Measurements from ENCODE around the gene SNX1. TPM values are rescaled to one million over a fixed set of nuclear protein-coding genes. Genes with fewer than 3 reads are reported as not detected.

Gene SNX1
- total and polyA plus RNA-seq, 10 of the 15 experiments (the other 5 are each of a cell fraction or from before 2014, with no cell fraction given): 17.8 to 115 (median 96.3) TPM

DNA sequence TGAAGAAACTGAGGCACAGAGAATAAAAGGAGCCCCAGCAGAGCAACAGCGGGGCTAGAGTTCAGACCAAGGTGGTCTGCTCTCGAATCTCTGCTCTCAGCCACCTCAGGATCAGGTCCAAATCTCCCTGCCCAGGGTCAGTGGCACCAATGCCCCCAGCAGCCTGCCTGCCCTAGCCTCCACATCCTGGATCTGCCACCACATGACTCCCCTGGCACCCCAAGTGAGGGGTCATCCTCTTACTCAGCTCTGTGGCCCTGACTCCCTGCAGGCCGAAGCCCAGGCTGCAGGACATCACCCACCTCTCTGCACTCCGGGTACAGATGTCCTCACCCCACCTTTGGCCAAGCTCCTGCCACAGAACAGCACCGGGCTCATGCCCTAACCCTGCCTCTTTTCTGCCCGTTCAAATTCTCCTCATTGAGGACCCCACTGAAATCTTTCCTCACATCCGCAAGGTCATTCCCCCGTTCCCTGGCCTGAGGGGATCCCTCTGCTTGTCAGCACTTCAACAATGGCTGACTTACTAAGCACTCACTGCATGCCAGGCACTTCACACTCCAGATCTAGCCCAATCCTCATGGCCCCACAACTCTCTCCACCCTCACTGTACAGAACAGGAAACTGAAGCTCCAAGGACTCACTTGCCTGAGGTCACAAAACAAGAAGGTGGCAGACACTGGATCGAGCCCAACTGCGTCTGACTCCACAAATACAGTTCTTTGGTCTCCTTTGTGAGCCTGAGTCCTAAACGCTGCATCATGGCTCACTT is 62.8 kb downstream of the SNX1 start:
- peaks cover 34 to 37% of the 10 kb centered on the region in 2 experiments; a peak in 3 of 4 replicates for H3K36me3 ChIP-seq (ENCODE audit: control insufficient read depth in 2 of 2, insufficient read depth in 2 of 2, low read length in 1 of 2)
- H3K4me2 ChIP-seq (ENCODE audit: control insufficient read depth, insufficient read depth): peak overlapping the region; percentile 69
- ChIA-PET SMC1A (ENCODE audit: uncharacterized antibody, unreplicated experiment) (no interaction called here), POLR2A (interaction anchor here (2.8 kb wide), 1 partner anchor 14 kb away, joined by 8 read pairs; no protein-coding TSS in a partner anchor), CTCF (interaction anchor here (0.5 to 1.3 kb wide), 2 partner anchors 60 to 368 kb away, joined by 3 read pairs; no protein-coding TSS in a partner anchor), RAD21 (ENCODE audit: unreplicated experiment) (interaction anchor here (0.8 kb wide), 1 partner anchor 26 kb away, joined by 4 read pairs; no protein-coding TSS in a partner anchor)
- TF ChIP-seq, protein P1, sequence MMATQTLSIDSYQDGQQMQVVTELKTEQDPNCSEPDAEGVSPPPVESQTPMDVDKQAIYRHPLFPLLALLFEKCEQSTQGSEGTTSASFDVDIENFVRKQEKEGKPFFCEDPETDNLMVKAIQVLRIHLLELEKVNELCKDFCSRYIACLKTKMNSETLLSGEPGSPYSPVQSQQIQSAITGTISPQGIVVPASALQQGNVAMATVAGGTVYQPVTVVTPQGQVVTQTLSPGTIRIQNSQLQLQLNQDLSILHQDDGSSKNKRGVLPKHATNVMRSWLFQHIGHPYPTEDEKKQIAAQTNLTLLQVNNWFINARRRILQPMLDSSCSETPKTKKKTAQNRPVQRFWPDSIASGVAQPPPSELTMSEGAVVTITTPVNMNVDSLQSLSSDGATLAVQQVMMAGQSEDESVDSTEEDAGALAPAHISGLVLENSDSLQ (IDR thresholded peaks at IDR 0.05): no peak
- TF ChIP-seq, protein P2, sequence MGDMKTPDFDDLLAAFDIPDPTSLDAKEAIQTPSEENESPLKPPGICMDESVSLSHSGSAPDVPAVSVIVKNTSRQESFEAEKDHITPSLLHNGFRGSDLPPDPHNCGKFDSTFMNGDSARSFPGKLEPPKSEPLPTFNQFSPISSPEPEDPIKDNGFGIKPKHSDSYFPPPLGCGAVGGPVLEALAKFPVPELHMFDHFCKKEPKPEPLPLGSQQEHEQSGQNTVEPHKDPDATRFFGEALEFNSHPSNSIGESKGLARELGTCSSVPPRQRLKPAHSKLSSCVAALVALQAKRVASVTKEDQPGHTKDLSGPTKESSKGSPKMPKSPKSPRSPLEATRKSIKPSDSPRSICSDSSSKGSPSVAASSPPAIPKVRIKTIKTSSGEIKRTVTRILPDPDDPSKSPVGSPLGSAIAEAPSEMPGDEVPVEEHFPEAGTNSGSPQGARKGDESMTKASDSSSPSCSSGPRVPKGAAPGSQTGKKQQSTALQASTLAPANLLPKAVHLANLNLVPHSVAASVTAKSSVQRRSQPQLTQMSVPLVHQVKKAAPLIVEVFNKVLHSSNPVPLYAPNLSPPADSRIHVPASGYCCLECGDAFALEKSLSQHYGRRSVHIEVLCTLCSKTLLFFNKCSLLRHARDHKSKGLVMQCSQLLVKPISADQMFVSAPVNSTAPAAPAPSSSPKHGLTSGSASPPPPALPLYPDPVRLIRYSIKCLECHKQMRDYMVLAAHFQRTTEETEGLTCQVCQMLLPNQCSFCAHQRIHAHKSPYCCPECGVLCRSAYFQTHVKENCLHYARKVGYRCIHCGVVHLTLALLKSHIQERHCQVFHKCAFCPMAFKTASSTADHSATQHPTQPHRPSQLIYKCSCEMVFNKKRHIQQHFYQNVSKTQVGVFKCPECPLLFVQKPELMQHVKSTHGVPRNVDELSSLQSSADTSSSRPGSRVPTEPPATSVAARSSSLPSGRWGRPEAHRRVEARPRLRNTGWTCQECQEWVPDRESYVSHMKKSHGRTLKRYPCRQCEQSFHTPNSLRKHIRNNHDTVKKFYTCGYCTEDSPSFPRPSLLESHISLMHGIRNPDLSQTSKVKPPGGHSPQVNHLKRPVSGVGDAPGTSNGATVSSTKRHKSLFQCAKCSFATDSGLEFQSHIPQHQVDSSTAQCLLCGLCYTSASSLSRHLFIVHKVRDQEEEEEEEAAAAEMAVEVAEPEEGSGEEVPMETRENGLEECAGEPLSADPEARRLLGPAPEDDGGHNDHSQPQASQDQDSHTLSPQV (IDR thresholded peaks at IDR 0.05): no peak
- TF ChIP-seq RBBP5 (conservative IDR thresholded peaks at IDR 0.05) (no peak), POLR2A (IDR thresholded peaks at IDR 0.05; ENCODE audit: low read depth, low read length) (peak; percentile 49)
- TF ChIP-seq, protein P3, sequence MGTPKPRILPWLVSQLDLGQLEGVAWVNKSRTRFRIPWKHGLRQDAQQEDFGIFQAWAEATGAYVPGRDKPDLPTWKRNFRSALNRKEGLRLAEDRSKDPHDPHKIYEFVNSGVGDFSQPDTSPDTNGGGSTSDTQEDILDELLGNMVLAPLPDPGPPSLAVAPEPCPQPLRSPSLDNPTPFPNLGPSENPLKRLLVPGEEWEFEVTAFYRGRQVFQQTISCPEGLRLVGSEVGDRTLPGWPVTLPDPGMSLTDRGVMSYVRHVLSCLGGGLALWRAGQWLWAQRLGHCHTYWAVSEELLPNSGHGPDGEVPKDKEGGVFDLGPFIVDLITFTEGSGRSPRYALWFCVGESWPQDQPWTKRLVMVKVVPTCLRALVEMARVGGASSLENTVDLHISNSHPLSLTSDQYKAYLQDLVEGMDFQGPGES (IDR thresholded peaks at IDR 0.05): no peak
- H3K9me3 ChIP-seq (replicated peaks; ENCODE audit: control insufficient read depth, insufficient read depth, low read length): no peaks in the 10 kb centered on the region
- FAIRE-seq (no peak), DNase-seq (ENCODE audit: low read depth, low spot score) (no peak), ATAC-seq (no peak)
- no peak overlapping the region for H3K27ac ChIP-seq (ENCODE audit: control insufficient read depth, insufficient read depth)
- no peaks in the 10 kb centered on the region for H3K27me3 ChIP-seq (replicated peaks in 1 of 2; ENCODE audit: control insufficient read depth in 2 of 2, insufficient read depth in 2 of 2, low read length in 1 of 2)
- H2AFZ ChIP-seq (ENCODE audit: control insufficient read depth, low read depth, low read length): no peak overlapping the region
- in situ Hi-C loops (cut with MboI): no loop called here
- H3K4me3 ChIP-seq: no peak overlapping the region
- WGBS (ENCODE audit: insufficient coverage, insufficient replicate concordance, low lambda C conversion rate, missing lambda C conversion rate): 76% methylated on average over 11 of the region's 11 CpGs
- H4K20me1 ChIP-seq (ENCODE audit: control insufficient read depth, insufficient read depth): peaks cover 18% of the 10 kb centered on the region
- peaks cover 49% of the 10 kb centered on the region for H3K79me2 ChIP-seq (ENCODE audit: control insufficient read depth, insufficient read depth, low read length)
- intact Hi-C loops (cut with micrococcal nuclease; ENCODE audit: unreplicated experiment): loop anchor here (10.0 kb wide), 1 partner anchor 684 kb away; no protein-coding TSS in a partner anchor
- no TSS peak for BruUV-seq (replicated peaks)
- no peak overlapping the region; the same call in 1 of the 2 replicates for H3K9ac ChIP-seq (ENCODE audit: control insufficient read depth, insufficient read depth, low read length)
- H3K4me1 ChIP-seq (ENCODE audit: control insufficient read depth, insufficient read depth, low read length): peaks cover 22% of the 10 kb centered on the region

Data from GM12878 (cell line).